GM19043 (cell line): Measurements from ENCODE around the gene TGFB2.

Source experiments
- ATAC-seq: cut with Tn5 transposase; IDR thresholded peaks from one replicate; pipeline ENCODE4 v1.9.1; 2021; ENCODE audit warnings: low read depth; ENCODE audit not compliant: unreplicated experiment

Gene TGFB2

GRCh38 chr1:218382261-218382660, 37.1 kb downstream of the TGFB2 start:
- ATAC-seq, result no peak

DNA sequence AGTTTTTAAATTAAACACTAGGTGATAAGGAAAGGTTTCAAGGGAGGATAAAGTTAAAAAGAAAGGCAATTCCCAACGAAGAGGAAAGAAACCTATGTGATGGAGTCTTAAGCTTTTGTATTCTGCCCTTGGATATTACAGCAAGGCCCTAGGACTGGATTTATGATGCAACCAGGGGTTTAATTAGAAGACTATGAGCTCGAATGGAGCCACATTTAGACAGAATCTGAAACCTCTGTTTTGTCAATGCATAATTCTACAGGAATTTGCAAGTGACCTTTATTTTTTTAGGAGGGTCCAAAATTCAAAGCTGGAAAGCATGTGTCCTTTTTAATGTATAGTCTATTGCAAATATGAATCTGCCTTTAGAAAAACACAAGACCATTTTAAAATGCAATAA, 37.9 kb downstream of the TGFB2 start:
- ATAC-seq, result no peak

DNA sequence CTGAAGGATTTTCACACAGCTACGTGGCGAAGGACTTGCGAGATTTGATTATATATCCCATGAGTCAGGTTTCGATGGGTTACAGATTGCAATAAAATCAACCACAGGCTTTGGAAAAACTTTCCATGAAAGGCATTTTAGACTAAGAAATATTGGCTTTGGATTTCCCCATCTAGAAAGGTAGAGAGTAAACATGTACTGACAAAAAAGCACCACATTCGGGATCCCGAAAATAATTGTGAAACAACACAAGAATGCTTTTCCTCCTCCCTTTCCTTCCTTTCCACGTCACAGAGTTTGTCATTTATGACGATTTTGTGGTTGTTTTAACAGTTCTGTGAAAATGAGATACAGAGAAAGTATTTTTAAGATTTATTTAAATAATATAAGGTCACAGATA, 38.5 kb downstream of the TGFB2 start:
- ATAC-seq, result no peak

GRCh38 chr1:218384581-218384993, 39.5 kb downstream of the TGFB2 start:
- ATAC-seq, result no peak

GRCh38 chr1:218388591-218388990, 43.5 kb downstream of the TGFB2 start:
- ATAC-seq, result no peak

GRCh38 chr1:218390618-218391017, 45.5 kb downstream of the TGFB2 start:
- no peak for ATAC-seq

DNA sequence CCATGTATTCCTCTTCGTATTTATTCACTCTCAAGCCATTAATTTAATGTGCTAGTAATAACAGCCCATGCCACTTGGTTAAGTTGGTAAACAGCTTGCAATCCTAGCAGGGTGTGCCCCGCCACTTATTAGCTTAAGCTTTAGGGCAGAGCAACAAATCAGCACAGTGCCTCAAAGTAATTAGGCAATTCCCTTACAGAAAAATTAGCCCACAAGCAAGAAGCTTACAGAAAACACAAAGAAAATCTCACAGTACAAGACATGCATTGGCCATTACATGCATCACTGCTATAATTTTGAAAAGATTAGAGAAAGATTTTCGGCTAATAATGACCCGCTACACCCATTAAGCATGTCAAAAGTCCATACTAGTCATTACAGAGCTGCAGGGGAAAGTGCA, 47.6 kb downstream of the TGFB2 start:
- no peak for ATAC-seq

GRCh38 chr1:218394416-218394815, 49.3 kb downstream of the TGFB2 start:
- no peak for ATAC-seq

DNA sequence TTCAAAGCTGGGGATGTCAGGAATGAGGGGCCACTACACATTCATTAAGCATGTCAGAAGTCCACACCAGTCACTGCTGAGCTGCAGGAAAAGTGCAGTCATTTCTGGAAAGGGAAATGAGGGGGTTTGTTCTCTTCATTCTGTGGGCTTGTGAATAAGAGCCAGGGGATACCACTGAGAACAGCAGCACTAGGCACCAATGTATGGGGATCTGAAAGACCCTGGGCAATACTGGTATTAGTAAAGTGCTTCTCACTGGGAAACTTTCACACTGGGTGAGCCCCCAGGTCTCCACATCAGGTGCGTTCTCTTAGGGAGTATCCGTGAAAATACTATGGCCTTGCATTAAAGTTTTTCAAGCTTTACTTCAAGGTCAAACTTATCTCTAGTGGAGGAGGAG, 49.9 kb downstream of the TGFB2 start:
- ATAC-seq, result no peak

GRCh38 chr1:218395916-218396315, 50.8 kb downstream of the TGFB2 start:
- ATAC-seq, result no peak

- ATAC-seq, result no peak
These were observed 52.7 kb downstream of the TGFB2 start for GRCh38 chr1:218397752-218398339.

- no peak for ATAC-seq
These were observed 55.5 kb downstream of the TGFB2 start for GRCh38 chr1:218400624-218401023.

- ATAC-seq, result no peak
These were observed 56.4 kb downstream of the TGFB2 start for GRCh38 chr1:218401441-218401997.

DNA sequence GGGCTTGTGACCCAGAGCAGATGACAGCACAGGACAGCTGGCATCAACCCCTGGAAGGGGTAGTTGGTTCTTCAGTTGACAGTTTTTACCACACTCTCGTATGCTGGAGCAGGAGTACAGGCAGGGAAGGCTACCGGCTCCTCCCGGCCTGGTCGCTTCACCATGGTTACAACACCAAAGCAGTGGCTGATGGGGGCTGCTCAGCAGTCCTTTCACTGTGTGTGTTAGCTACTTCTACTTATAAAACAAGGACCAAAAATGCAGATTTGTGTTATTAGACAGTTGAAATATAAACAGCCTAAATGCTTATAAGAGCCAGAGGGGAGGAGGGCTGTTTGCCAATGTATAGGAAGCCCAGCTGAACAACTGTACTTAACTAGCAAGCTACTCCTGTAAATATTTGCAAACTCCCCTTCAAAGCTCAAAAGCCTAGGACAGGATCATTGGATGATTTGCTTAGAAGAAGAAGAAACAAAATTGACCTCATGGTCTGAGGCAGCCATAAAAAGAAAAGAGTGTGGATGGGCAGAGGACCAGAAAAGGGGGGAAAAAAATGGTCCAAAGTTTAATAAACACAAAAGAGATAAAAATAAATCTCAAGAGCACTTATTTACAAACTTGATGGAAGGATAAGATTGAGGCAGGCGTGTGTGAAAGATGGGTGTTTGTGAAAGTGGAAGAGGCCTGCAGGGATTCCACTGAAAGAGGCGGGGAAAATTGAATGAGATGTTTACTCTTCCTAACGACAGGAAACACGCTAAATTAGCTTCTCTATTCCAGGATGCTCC, 57.1 kb downstream of the TGFB2 start:
- ATAC-seq, result no peak

- ATAC-seq, result no peak
These were observed 57.6 kb downstream of the TGFB2 start for GRCh38 chr1:218402786-218403120.

DNA sequence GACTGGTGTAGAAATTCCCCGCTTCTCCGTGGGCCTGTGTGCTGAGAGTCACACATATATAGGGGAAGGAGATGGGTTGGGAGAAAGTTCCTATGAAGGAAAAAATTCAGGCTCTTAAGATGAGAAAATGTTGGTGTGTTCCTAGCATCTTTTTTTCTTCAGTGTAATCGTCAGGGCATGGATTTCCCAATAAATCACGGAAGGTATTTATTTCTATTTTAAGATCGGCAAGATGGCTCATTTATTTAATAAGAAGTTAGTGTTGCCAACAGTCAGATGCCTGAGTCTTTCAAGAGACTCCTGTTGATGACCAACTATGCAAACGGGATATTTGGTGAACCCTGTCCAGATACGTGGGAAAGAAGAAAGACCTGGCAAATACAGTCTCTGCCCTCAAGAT, 58.2 kb downstream of the TGFB2 start:
- no peak for ATAC-seq

- no peak for ATAC-seq
These were observed 62.5 kb downstream of the TGFB2 start for GRCh38 chr1:218407630-218408029.

GRCh38 chr1:218408135-218408534, 63.0 kb downstream of the TGFB2 start:
- ATAC-seq, result no peak

- ATAC-seq, result no peak
These were observed 63.8 kb downstream of the TGFB2 start for GRCh38 chr1:218408942-218409341.

GRCh38 chr1:218409946-218410510, 64.9 kb downstream of the TGFB2 start:
- no peak for ATAC-seq

- no peak for ATAC-seq
These were observed 66.0 kb downstream of the TGFB2 start for GRCh38 chr1:218411101-218411500.

- ATAC-seq, result no peak
These were observed 67.0 kb downstream of the TGFB2 start for GRCh38 chr1:218412171-218412570.
